GM10266 (cell line): ENCODE results near the gene PDZD2.
"Not testable (repeated sequence)": the region's sequence is repeated elsewhere in the genome, so short reads cannot be mapped to it uniquely, and the experiment has no call there.

Experiments
- DNase-seq: peaks from one replicate; pipeline ENCODE4 v3.0.0; 2012; ENCODE audit errors: extremely low spot score
- CTCF ChIP-seq: IDR thresholded peaks from 2 replicates; pipeline ENCODE4 v1.5.1; 2012; ENCODE audit warnings: mild to moderate bottlenecking, low read depth; ENCODE audit not compliant: control insufficient read depth, insufficient read depth; ENCODE audit errors: missing control alignments

The PDZD2 gene

GRCh38 chr5:31755676-31756230, 116.8 kb downstream of the PDZD2 start:
- TF ChIP-seq CTCF = no peak
- DNase-seq = no peak

GRCh38 chr5:31757806-31758205, 118.9 kb downstream of the PDZD2 start:
- TF ChIP-seq CTCF = no peak
- no peak for DNase-seq

- DNase-seq = no peak
- no peak for TF ChIP-seq CTCF
Measured at GRCh38 chr5:31758803-31759425, 120.0 kb downstream of the PDZD2 start.

GRCh38 chr5:31759925-31760324, 121.0 kb downstream of the PDZD2 start:
- DNase-seq = no peak
- TF ChIP-seq CTCF = no peak

- no peak for DNase-seq
- no peak for TF ChIP-seq CTCF
Measured at GRCh38 chr5:31761877-31762276, 122.9 kb downstream of the PDZD2 start.

GRCh38 chr5:31763424-31763823, 124.5 kb downstream of the PDZD2 start:
- DNase-seq = no peak
- no peak for TF ChIP-seq CTCF

GRCh38 chr5:31764687-31765086, 125.8 kb downstream of the PDZD2 start:
- DNase-seq = not testable (repeated sequence)
